ENCODE results near the gene ANKRD23. TPM values are rescaled to one million over a fixed set of nuclear protein-coding genes. Genes with fewer than 3 reads are reported as not detected.

The ANKRD23 gene
- total and polyA plus RNA-seq, 9 donors = 4.1 to 8.1 (median 6.9) TPM

Other genes starting within 250 kb of the ANKRD23 start
- gene KANSL3, start 205.7 kb downstream of the ANKRD23 start, total RNA-seq = 32.2 TPM
- 10 to 100 TPM; 26.2 to 35.3 (median 30.3) TPM for gene KANSL3, start 205.7 kb downstream of the ANKRD23 start, polyA plus RNA-seq (ENCODE audit: insufficient read depth in 1 of 8, insufficient read length in 8 of 8, low replicate concordance in 1 of 8)
- gene FER1L5, start 201.3 kb downstream of the ANKRD23 start, total RNA-seq = 0.98 TPM
- gene FER1L5, start 201.3 kb downstream of the ANKRD23 start, polyA plus RNA-seq (ENCODE audit: insufficient read depth in 1 of 8, insufficient read length in 8 of 8, low replicate concordance in 1 of 8) = 1 to 10 TPM in 5 of 8 donors, under 1 TPM in 3; 0.17 to 3.9 (median 1.1) TPM
- 27.4 TPM for gene LMAN2L, start 104.0 kb downstream of the ANKRD23 start, total RNA-seq
- gene LMAN2L, start 104.0 kb downstream of the ANKRD23 start, polyA plus RNA-seq (ENCODE audit: insufficient read depth in 1 of 8, insufficient read length in 8 of 8, low replicate concordance in 1 of 8) = 10 to 100 TPM; 22.5 to 30.3 (median 27.7) TPM
- 14.9 TPM for gene CNNM4, start 83.1 kb downstream of the ANKRD23 start, total RNA-seq
- gene CNNM4, start 83.1 kb downstream of the ANKRD23 start, polyA plus RNA-seq (ENCODE audit: insufficient read depth in 1 of 8, insufficient read length in 8 of 8, low replicate concordance in 1 of 8) = 10 to 100 TPM; 19.9 to 30.0 (median 25.0) TPM
- gene CNNM3, start 27.8 kb downstream of the ANKRD23 start, total RNA-seq = 4.9 TPM
- 10 to 100 TPM; 13.5 to 22.2 (median 16.9) TPM for gene CNNM3, start 27.8 kb downstream of the ANKRD23 start, polyA plus RNA-seq (ENCODE audit: insufficient read depth in 1 of 8, insufficient read length in 8 of 8, low replicate concordance in 1 of 8)
- gene ANKRD39, start 14.0 kb upstream of the ANKRD23 start, total RNA-seq = 7.5 TPM
- 1 to 10 TPM; 5.9 to 7.7 (median 6.7) TPM for gene ANKRD39, start 14.0 kb upstream of the ANKRD23 start, polyA plus RNA-seq (ENCODE audit: insufficient read depth in 1 of 8, insufficient read length in 8 of 8, low replicate concordance in 1 of 8)
- 26.3 TPM for gene SEMA4C, start 26.1 kb upstream of the ANKRD23 start, total RNA-seq
- gene SEMA4C, start 26.1 kb upstream of the ANKRD23 start, polyA plus RNA-seq (ENCODE audit: insufficient read depth in 1 of 8, insufficient read length in 8 of 8, low replicate concordance in 1 of 8) = 10 to 100 TPM; 28.6 to 39.1 (median 33.7) TPM
- 0.40 TPM for gene FAM178B, start 142.6 kb upstream of the ANKRD23 start, total RNA-seq
- 1 to 10 TPM in 4 of 8 donors, under 1 TPM in 4; 0.38 to 1.3 (median 0.94) TPM for gene FAM178B, start 142.6 kb upstream of the ANKRD23 start, polyA plus RNA-seq (ENCODE audit: insufficient read depth in 1 of 8, insufficient read length in 8 of 8, low replicate concordance in 1 of 8)